Stomach (tissue), 4 donors: ENCODE measurements around the gene CPSF6.

Experiments
- CTCF ChIP-seq, 7 experiments: fragments of 450-650 bp in 4 of 7; fragments of 200-600 bp in 3 of 7; sonication (generic) in 3 of 7; IDR thresholded peaks; one replicate each; pipeline ENCODE4 v1.5.1; 2016 to 2019; ENCODE audit warnings: antibody characterized with exemption in 7 of 7, control low read depth in 2 of 7, mild to moderate bottlenecking in 1 of 7
- EP300 ChIP-seq: sonication (generic); formaldehyde crosslinking; IDR thresholded peaks from one replicate; pipeline ENCODE4 v1.6.1; 2017; ENCODE audit warnings: antibody characterized with exemption
- POLR2A ChIP-seq, 4 donors: fragments of 450-650 bp; IDR thresholded peaks; one replicate each; pipeline ENCODE4 v1.6.1; 2016; ENCODE audit warnings: antibody characterized with exemption in 4 of 4, control low read depth in 2 of 4, mild to moderate bottlenecking in 1 of 4, moderate library complexity in 1 of 4

GRCh38 chr12:69304284-69304683 lies 64.9 kb downstream of the CPSF6 start:
- TF ChIP-seq CTCF (IDR thresholded peaks at IDR 0.05) (no peak), EP300 (no peak), POLR2A (IDR thresholded peaks at IDR 0.05) (no peak)
